ENCODE measurements around the gene GADD45B.

Gene GADD45B

GRCh38 chr19:2428321-2428690, 47.6 kb upstream of the GADD45B start:
- no peaks in the 10 kb centered on the region; the same call in 1 of the 2 replicates for H4K20me1 ChIP-seq (ENCODE audit: low read depth, low read length)

DNA sequence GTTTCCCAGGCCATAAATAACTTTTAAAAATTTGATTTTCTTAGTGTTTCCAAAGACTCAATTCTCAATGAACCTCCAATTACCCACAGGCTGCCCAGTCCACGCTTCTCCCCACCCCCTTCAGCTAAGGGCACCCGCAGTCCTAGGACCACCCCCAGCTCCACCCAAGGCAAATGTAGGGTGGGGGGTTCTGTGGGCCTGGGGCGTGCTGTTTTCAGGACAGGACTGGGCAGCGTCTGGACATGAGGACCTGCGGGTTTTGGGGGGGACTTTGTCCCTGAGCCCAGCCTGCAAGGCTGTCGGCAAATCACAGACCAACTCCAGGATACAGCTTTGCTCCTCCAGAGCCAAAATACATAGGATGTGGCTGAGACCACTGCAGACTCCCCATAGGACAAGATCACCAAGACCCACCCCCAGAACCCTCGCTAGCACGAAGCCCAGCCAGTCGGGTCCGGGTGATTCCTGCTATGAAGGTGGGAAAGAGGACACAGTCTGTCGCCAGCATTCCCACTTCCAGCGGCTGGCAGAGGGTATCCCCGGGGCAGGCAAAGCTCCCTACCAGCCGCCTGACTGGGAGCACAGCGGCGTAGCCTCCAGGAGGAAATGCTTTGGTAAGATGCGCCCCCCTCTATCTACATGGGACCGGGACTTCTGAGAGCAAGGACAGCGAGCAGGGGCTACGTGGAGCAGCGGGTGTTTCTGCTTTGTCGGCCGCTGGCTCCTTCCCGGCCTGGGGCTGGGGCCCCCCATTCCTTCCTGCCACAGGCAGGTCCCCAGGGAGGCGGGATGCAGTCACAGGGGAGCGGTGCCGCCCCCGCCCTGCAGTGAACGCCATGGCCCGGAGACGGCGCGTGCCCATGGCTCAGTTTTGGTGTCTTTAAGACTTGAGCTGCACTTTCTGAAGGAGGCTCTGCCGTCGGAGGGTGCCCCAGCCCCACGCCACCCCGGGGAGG, 46.9 kb upstream of the GADD45B start:
- Histone ChIP-seq H2AFZ (ENCODE audit: low read depth, low read length, severe bottlenecking) (no peak overlapping the region), H3K9me3 (ENCODE audit: insufficient read depth, low read length) (no peaks in the 10 kb centered on the region), H3K9me2 (replicated peaks; ENCODE audit: insufficient read depth, low read length) (no peaks in the 10 kb centered on the region), H3K36me3 (ENCODE audit: low read length) (no peaks in the 10 kb centered on the region), H3K79me2 (ENCODE audit: insufficient read depth, low read length) (peaks cover 29% of the 10 kb centered on the region), H3F3A (ENCODE audit: insufficient read depth) (peaks cover 8% of the 10 kb centered on the region), H3K27me3 (ENCODE audit: low read length) (no peaks in the 10 kb centered on the region), H3K4me3 (ENCODE audit: insufficient read depth, low read length, poor library complexity, severe bottlenecking) (no peak overlapping the region), H3K27ac (ENCODE audit: low read depth, low read length) (no peak overlapping the region), H3K4me2 (ENCODE audit: low read depth, low read length, poor library complexity, severe bottlenecking) (no peak overlapping the region), H4K20me1 (ENCODE audit: low read depth, low read length) (no peaks in the 10 kb centered on the region; the same call in 1 of the 2 replicates), H3K9ac (ENCODE audit: low read length) (no peak overlapping the region)
- TF ChIP-seq CTCF (IDR thresholded peaks at IDR 0.05; ENCODE audit: insufficient read depth, low read length, poor library complexity, severe bottlenecking): no peak
- no peak for TF ChIP-seq EZH2phosphoT487 (conservative IDR thresholded peaks at IDR 0.05; ENCODE audit: low read length)

More at GRCh38 chr19:2428321-2428690, 47.6 kb upstream of the GADD45B start:
- TF ChIP-seq EZH2phosphoT487 (conservative IDR thresholded peaks at IDR 0.05; ENCODE audit: low read length): no peak
- no peak for TF ChIP-seq CTCF (IDR thresholded peaks at IDR 0.05; ENCODE audit: insufficient read depth, low read length, poor library complexity, severe bottlenecking)
- H3K9me2 ChIP-seq (replicated peaks; ENCODE audit: insufficient read depth, low read length): no peaks in the 10 kb centered on the region
- no peak overlapping the region for H3K4me3 ChIP-seq (ENCODE audit: insufficient read depth, low read length, poor library complexity, severe bottlenecking)
- H3K4me2 ChIP-seq (ENCODE audit: low read depth, low read length, poor library complexity, severe bottlenecking): peak overlapping the region; percentile 61
- no peak overlapping the region for H3K27ac ChIP-seq (ENCODE audit: low read depth, low read length)
- no peaks in the 10 kb centered on the region for H3K36me3 ChIP-seq (ENCODE audit: low read length)
- H3K9me3 ChIP-seq (ENCODE audit: insufficient read depth, low read length): no peaks in the 10 kb centered on the region
- peaks cover 31% of the 10 kb centered on the region for H3K79me2 ChIP-seq (ENCODE audit: insufficient read depth, low read length)
- no peak overlapping the region for H3K9ac ChIP-seq (ENCODE audit: low read length)
- H3K27me3 ChIP-seq (ENCODE audit: low read length): no peaks in the 10 kb centered on the region
- peaks cover 8% of the 10 kb centered on the region for H3F3A ChIP-seq (ENCODE audit: insufficient read depth)
- no peak overlapping the region for H2AFZ ChIP-seq (ENCODE audit: low read depth, low read length, severe bottlenecking)

DNA sequence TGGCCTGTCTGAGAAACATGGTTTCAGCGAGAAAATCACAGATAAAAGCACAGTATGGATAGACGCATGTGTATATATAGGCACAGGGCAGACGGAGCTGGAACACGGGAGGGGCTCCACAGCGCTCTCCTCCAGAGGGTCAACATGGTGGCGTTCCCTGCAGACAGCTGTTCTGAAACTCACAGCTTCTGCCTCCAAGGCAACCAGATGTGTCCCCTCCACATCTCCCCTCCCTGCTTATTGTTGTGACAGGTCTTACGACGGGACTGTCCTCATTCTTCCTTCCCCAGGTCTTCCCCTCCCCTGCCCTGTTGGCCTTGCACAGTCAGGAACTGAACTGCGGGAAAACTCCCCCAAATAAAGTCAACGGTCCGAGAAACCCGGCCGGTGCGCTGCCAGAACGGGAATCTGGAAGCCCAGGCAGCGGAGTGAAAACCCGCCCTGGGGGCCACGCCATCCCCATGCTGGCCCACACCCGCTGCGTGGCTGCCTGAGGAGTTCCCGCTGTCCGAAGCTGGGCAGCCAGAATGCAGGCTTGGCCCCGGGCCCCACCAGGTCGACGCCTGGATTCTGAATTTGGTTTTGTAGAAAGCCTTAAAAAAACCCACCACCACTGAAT, 45.9 kb upstream of the GADD45B start:
- H3F3A ChIP-seq (ENCODE audit: insufficient read depth): peaks cover 8% of the 10 kb centered on the region
- H3K9ac ChIP-seq (ENCODE audit: low read length): no peak overlapping the region
- no peaks in the 10 kb centered on the region for H3K9me3 ChIP-seq (ENCODE audit: insufficient read depth, low read length)
- H3K9me2 ChIP-seq (replicated peaks; ENCODE audit: insufficient read depth, low read length): no peaks in the 10 kb centered on the region
- H2AFZ ChIP-seq (ENCODE audit: low read depth, low read length, severe bottlenecking): no peak overlapping the region
- no peak overlapping the region for H3K27ac ChIP-seq (ENCODE audit: low read depth, low read length)
- H3K27me3 ChIP-seq (ENCODE audit: low read length): no peaks in the 10 kb centered on the region
- H3K4me3 ChIP-seq (ENCODE audit: insufficient read depth, low read length, poor library complexity, severe bottlenecking): no peak overlapping the region
- H3K4me2 ChIP-seq (ENCODE audit: low read depth, low read length, poor library complexity, severe bottlenecking): no peak overlapping the region
- peaks cover 21% of the 10 kb centered on the region for H3K79me2 ChIP-seq (ENCODE audit: insufficient read depth, low read length)
- no peaks in the 10 kb centered on the region for H3K36me3 ChIP-seq (ENCODE audit: low read length)
- no peaks in the 10 kb centered on the region; the same call in 1 of the 2 replicates for H4K20me1 ChIP-seq (ENCODE audit: low read depth, low read length)
- TF ChIP-seq CTCF (IDR thresholded peaks at IDR 0.05; ENCODE audit: insufficient read depth, low read length, poor library complexity, severe bottlenecking): no peak
- no peak for TF ChIP-seq EZH2phosphoT487 (conservative IDR thresholded peaks at IDR 0.05; ENCODE audit: low read length)
